Thymus (tissue), 11 donors: ENCODE data around the gene TET2. TPM values are rescaled to one million over a fixed set of nuclear protein-coding genes. Genes with fewer than 3 reads are reported as not detected.

Experiments used
- DNase-seq, 9 donors: peaks; one replicate each; pipeline ENCODE4 v3.0.0-alpha.2; 2013; ENCODE audit warnings: low spot score in 9 of 9, low read depth in 6 of 9, missing footprints in 1 of 9
- H3K27ac ChIP-seq, 2 donors: one replicate each; pipeline ENCODE4 v1.5.1; 2013; ENCODE audit warnings: control low read depth in 1 of 2, low read depth in 1 of 2, low read length in 1 of 2, mild to moderate bottlenecking in 1 of 2, moderate library complexity in 1 of 2
- H3K27me3 ChIP-seq, 2 donors: one replicate each; pipeline ENCODE4 v1.5.1; 2013; ENCODE audit warnings: low read length in 1 of 2; ENCODE audit not compliant: control insufficient read depth in 2 of 2, insufficient read depth in 1 of 2
- H3K36me3 ChIP-seq, 2 donors: one replicate each; pipeline ENCODE4 v1.5.1; 2013; ENCODE audit warnings: low read length in 1 of 2, mild to moderate bottlenecking in 1 of 2, moderate library complexity in 1 of 2; ENCODE audit not compliant: control insufficient read depth in 2 of 2, insufficient read depth in 2 of 2
- H3K4me1 ChIP-seq, 2 donors: one replicate each; pipeline ENCODE4 v1.5.1; 2013; ENCODE audit warnings: low read length in 2 of 2; ENCODE audit not compliant: control insufficient read depth in 2 of 2, insufficient read depth in 2 of 2
- H3K4me3 ChIP-seq, 2 donors: one replicate each; pipeline ENCODE4 v1.5.1; 2013; ENCODE audit warnings: low read length in 2 of 2, control low read depth in 1 of 2, mild to moderate bottlenecking in 1 of 2
- H3K9me3 ChIP-seq, 2 donors: one replicate each; pipeline ENCODE4 v1.5.1; 2013; ENCODE audit warnings: low read length in 1 of 2, mild to moderate bottlenecking in 1 of 2; ENCODE audit not compliant: control insufficient read depth in 2 of 2, insufficient read depth in 1 of 2
- WGBS: extraction: QIAGEN DNeasy Blood & Tissue Kit; methylation state at CpG from one replicate; pipeline ENCODE4 v1.1.7; 2013; 5-methylcytosine and 5-hydroxymethylcytosine counted together
- polyA plus RNA-seq: library from polyadenylated mRNA; stranded (reverse); fragments of 200-250 nt; gene quantifications from one replicate; pipeline ENCODE4 v1.2.3, GENCODE V29; 2013
- total RNA-seq: library from RNA; stranded (reverse); fragments of 120-200 nt; gene quantifications from one replicate; pipeline ENCODE4 v1.2.4, GENCODE V29; 2013
- donor health status: healthy.

Gene TET2
- total and polyA plus RNA-seq, 2 donors = 6.5 to 17.1 TPM

DNA sequence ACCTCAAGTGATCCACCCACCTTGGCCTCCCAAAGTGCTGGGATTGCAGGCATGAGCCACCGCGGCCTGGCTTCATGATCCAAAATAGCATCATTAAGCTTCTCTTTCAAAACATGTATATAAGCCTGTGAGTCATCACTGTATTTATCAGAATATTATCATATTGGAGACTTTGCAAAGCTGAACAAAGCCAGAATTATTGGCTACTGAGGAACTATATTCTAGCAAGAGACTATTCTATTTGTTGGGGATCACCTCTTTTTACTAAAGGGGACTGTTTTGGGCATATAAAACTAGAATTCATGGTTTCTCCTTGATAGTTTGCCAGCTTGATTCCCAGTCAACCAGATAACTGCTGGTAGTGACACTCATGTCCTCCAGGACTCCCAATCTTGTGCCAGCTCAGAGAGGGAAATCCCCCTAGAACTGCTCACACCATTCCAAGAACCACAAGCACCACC is 40.1 kb downstream of the TET2 start:
- Histone ChIP-seq H3K4me3 (no peak overlapping the region), H3K36me3 (peaks cover 0 to 6% of the 10 kb centered on the region in 2 donors), H3K27ac (no peak overlapping the region), H3K4me1 (peaks cover 0 to 4% of the 10 kb centered on the region in 2 donors), H3K27me3 (no peaks in the 10 kb centered on the region), H3K9me3 (no peaks in the 10 kb centered on the region)
- DNase-seq = no peak
- WGBS = 94% methylated on average over 2 of the region's 2 CpGs

DNA sequence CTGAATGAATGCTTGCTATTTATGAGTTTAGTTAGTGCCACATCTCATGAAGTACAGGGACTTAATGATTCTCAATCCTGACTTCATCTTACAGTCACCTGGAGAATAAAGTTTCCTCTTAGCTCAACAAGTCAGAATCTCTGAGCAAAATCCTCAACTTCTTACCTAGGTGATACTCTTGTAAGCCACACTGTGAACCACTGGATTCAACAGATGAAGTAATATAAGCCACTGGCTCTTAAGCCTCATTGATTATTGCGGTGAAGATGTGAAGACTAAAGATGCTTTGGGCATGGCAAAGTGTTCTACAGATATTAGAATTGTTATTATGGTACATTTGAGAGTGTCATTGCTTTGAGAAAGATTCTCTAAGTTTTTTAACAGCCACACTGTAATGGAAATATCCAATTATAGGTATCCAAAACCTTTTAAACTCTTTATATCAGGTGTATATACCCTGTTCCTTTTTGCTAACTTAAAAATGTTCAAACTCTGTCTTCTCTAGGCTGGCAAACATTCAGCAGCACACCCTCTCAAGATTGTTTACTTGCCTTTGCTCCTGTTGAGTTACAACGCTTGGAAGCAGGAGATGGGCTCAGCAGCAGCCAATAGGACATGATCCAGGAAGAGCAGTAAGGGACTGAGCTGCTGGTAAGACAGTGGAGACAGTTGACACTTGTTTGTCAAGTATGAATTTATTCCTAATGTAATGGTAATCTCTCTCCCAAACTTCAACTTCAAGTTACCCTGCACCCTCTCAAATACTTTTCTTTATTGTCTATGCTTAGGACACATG is 43.4 kb downstream of the TET2 start:
- no peak overlapping the region for H3K4me3 ChIP-seq
- H3K9me3 ChIP-seq = no peaks in the 10 kb centered on the region
- no peak for DNase-seq
- no peaks in the 10 kb centered on the region for H3K27me3 ChIP-seq
- H3K27ac ChIP-seq = no peak overlapping the region
- 97% methylated on average over 2 of the region's 2 CpGs for WGBS
- peaks cover 2 to 10% of the 10 kb centered on the region in 2 donors for H3K36me3 ChIP-seq
- no peaks in the 10 kb centered on the region for H3K4me1 ChIP-seq

DNA sequence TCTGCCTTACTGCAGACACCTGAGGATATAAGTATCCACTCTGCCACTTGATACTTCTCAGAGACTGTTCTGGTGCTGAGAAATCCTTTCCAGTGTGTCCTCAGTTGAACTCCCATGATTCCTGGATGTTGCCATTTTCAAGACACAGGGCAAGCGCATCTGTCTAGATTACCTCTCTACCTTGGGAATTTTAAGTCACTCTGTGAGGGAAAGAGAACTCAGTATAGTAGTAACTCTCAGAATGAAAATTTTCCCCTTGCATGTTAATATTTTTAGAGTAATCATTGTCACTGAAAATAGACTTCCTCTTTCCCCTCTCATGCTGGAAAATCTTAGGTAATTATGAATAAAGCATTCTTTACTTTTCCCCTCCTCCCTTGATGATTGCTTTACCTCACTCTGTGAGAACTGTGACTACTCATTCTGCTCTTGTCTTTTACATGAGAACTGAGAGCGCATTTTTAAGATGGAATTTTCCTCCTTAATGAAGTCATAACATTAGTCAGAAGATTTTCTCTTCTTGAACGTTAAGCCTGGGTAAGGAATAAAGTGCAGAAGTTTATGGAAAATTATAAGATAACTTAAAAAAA is 45.0 kb downstream of the TET2 start:
- Histone ChIP-seq H3K9me3 (no peaks in the 10 kb centered on the region), H3K4me3 (no peak overlapping the region), H3K36me3 (peaks cover 2 to 10% of the 10 kb centered on the region in 2 donors), H3K27ac (no peak overlapping the region), H3K27me3 (no peaks in the 10 kb centered on the region), H3K4me1 (no peaks in the 10 kb centered on the region)
- 81% methylated on average over 3 of the region's 3 CpGs for WGBS
- no peak for DNase-seq

DNA sequence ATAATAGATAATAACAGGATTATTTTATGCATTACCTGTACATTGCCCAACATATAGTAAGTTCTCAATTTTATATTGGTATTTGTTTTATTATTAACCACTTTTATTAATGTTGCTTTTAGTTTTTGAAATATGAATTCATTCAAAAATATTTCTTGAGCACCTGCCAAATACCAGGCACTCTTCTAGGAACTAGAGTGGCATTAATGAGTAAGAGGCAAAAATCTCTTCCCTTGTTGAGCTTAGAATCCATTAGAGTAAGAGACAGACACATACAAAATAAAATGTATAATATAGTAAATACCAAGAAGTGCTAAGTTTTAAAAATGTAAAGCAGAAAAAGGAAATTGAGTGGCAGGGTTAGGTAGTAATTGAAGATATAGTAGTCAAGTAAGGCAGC is 45.8 kb downstream of the TET2 start:
- Histone ChIP-seq H3K36me3 (peaks cover 2 to 10% of the 10 kb centered on the region in 2 donors), H3K27me3 (no peaks in the 10 kb centered on the region), H3K4me3 (no peak overlapping the region), H3K9me3 (no peaks in the 10 kb centered on the region), H3K4me1 (no peaks in the 10 kb centered on the region), H3K27ac (no peak overlapping the region)
- no peak for DNase-seq

DNA sequence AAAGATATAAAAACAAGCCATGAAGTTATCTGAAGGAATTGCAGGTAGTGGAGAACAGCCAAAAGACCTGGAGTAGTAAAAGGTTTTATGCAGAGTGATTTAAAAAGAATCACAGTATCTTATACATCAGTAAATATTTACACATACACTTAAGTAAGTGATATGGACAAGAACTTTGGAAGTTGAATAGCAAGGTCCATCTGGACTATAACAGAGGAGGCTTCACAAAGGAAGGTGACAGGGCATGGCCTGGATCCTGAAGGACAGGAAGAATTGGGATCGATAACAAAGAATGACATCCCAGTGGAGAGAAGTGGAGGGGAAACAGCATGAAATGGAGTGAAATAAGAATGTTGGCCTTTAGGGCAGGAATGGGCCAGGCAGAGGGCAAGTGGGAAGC is 46.2 kb downstream of the TET2 start:
- 95% methylated on average over 1 of the region's 1 CpG for WGBS
- DNase-seq = no peak
- Histone ChIP-seq H3K27me3 (no peaks in the 10 kb centered on the region), H3K9me3 (no peaks in the 10 kb centered on the region), H3K36me3 (peaks cover 2 to 10% of the 10 kb centered on the region in 2 donors), H3K4me1 (no peaks in the 10 kb centered on the region), H3K27ac (no peak overlapping the region), H3K4me3 (no peak overlapping the region)

DNA sequence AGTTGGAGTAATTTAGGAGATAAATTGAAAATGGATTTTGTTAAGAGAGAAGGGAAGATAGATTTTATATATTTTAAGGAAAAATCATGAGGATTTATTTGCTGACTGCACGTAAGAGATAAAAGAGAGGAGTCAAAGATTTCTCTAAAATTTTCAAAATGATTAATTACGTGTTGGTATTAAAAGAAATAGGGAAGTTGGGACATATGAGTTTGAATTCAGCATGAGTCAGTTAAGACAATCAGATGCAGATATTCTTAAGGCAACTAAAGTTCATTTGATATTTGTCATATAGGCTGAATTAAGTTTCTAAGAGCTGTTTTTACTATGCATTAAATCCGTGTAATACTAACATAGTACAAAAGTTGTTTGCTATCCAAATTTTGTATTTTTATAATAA is 46.9 kb downstream of the TET2 start:
- no peak overlapping the region for H3K27ac ChIP-seq
- WGBS = 96% methylated on average over 3 of the region's 3 CpGs
- no peaks in the 10 kb centered on the region for H3K27me3 ChIP-seq
- H3K4me3 ChIP-seq = no peak overlapping the region
- H3K36me3 ChIP-seq = peaks cover 2 to 10% of the 10 kb centered on the region in 2 donors
- H3K4me1 ChIP-seq = no peaks in the 10 kb centered on the region
- DNase-seq = no peak
- no peaks in the 10 kb centered on the region for H3K9me3 ChIP-seq

DNA sequence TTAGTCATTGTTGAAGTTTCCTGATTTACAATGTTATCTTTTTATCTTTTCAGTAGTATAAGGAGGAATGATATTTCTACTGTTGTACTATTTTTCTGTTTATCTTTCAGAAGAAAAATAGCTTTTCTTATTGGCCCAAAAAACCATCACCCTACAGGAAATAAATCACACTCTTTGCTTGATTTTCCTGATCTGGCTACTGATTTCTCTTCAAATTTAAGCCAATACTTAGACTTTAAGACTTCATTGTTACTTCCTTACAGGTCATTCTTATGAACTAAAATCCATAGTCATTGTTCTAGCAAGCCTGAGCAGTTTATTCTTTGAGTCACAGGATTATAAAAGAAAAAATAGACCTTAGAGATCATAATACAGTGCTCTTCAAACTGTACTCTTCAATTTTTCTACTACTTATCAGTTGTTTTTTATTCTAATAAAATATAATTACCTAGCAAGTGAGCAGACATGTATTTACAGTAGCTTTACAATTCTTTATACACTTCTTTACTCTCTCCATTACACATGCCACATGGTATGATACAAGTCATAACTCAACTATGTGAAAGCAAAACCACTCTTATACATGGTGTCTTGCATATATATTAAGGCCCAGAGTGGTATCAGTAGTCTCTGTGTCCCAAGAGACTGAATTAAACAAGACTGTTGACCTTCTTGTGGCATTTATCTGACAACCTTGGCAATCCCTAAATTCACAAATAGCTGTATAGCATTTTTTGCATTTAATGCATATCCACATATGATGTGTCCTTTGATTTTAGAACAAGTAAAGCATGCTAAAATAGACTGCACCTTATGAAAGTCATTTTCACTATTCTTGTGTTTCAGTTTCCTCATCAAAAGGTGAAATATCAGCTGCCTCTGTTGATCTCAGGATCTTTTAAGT is 47.9 kb downstream of the TET2 start:
- Histone ChIP-seq H3K9me3 (no peaks in the 10 kb centered on the region), H3K27ac (no peak overlapping the region), H3K4me1 (no peaks in the 10 kb centered on the region), H3K36me3 (peaks cover 2 to 10% of the 10 kb centered on the region in 2 donors), H3K4me3 (no peak overlapping the region), H3K27me3 (no peaks in the 10 kb centered on the region)
- DNase-seq = no peak

DNA sequence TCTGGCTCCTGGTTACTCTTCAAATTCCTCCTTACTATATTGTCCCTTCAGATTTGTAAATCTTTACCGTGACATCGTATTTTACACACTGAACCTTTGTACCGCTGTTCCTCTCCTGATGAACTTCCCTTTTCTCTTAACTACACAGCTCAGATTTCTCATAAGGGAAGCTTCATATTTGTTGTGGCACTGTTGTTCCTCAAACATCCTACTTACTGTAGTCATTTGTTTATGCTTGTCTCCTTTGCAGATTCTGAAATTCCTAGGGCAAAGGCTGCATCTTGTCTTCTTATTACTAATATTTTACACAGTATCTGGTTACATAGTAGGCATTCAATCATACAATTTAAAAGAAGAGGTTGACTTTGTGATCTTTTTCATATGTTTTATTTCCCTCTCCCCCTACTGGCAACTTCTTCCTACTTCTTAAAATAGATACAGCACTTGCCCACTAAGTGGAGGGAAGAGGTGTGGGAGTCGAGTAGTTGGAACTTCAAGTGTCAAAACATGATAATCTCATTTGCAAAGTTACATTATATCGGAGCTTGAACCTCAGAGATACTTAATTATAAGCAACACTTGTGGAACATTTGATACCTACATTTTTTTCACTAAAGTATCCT is 50.0 kb downstream of the TET2 start:
- no peaks in the 10 kb centered on the region for H3K27me3 ChIP-seq
- WGBS = 32% methylated on average over 5 of the region's 5 CpGs
- peak in 1 of 9 donors; percentile 23 for DNase-seq
- H3K4me1 ChIP-seq = no peaks in the 10 kb centered on the region
- H3K4me3 ChIP-seq = no peak overlapping the region
- no peaks in the 10 kb centered on the region for H3K9me3 ChIP-seq
- no peak overlapping the region for H3K27ac ChIP-seq
- peaks cover 2 to 4% of the 10 kb centered on the region in 2 donors for H3K36me3 ChIP-seq
